Stimulated activated CD4-positive, alpha-beta T cell treated with anti-CD3 and anti-CD28 coated beads, TNF-alpha, amount 100 ng/mL, for 24 hours (primary cell): ENCODE data around the gene TTC32.
"Not testable (repeated sequence)": the region's sequence is repeated elsewhere in the genome, so short reads cannot be mapped to it uniquely, and the experiment has no call there.

Source experiments
- DNase-seq, 3 experiments: peaks; one replicate each; pipeline ENCODE4 v3.0.0-alpha.2; 2020; ENCODE audit warnings: low read depth in 3 of 3

The TTC32 gene

GRCh38 chr2:19901442-19902215 is at the start of gene TTC32:
Gene TTC32 (minus strand): TSS chr2:19901983. CDS start chr2:19901854, 129 bp downstream.
- DNase-seq: peak; percentile 82 to 88 (median 86)

DNA sequence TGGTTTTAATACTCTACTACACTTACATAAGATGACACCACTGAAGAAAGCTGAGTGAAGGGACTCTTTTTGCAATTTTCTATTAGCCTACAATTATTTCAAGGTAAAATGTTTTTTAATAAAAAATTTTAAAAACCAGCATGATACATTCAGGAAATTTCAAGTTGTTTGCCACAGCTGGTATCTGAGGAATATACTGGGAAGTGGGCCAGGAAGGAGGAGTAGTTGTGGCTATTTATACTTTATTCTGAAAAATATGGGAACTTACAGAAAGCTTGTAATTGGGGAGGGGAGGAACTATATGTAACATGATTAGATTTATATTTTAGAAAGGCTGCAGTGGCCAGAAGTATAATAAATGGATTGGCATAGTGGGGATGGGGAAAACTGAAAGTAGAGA is 47.3 kb upstream of the TTC32 start:
- DNase-seq: no peak

- no peak for DNase-seq
Observed at GRCh38 chr2:19947184-19947940, 45.6 kb upstream of the TTC32 start.

DNA sequence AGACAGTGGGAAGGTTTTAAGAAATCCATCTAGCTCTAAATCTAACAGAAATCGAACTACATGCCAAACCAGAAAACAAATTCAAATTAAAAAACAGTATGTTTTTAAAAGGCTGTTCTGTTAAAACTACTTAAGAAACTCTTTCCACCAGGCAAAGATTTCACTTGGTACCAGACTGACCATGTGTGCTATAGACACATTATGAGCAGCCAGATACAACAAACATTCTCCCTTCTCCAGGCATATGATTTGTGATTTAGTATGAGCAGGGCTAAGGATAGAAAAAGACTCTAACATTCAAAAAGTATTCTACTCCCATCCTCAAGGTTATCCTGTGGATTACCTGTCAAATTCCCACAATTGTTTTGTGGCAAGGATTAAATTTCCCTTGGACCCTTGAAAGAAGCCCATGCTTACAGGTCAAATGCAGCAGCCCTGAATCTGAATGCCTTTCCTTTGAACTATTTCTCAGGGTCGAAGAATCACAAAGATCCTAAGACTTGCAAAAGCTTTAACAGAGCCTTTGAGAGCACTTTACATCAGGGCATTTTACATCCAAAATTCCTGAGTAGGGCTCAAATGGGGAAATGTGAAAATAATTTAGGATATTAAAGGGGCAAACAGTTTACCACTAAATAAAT is 42.5 kb upstream of the TTC32 start:
- DNase-seq: no peak

DNA sequence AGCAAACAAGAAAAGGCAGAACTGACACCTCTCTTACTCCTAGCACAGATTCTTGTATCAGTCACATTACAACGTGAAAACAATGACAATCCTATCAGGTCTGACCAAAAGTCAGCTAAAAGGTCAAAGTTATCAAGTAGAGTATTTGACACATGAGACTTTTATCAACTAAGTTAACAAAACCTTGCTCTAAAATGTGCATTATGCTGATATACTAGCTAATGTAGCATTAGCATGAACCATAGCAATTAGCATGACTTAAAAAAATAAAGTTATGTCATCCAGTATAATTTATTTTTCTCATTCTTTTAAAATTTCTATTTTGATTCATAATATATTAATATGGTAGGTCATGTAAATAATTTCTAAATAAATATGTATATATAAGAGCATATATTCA is 41.4 kb upstream of the TTC32 start:
- no peak for DNase-seq

- DNase-seq: no peak
Observed at GRCh38 chr2:19942199-19942598, 40.4 kb upstream of the TTC32 start.

DNA sequence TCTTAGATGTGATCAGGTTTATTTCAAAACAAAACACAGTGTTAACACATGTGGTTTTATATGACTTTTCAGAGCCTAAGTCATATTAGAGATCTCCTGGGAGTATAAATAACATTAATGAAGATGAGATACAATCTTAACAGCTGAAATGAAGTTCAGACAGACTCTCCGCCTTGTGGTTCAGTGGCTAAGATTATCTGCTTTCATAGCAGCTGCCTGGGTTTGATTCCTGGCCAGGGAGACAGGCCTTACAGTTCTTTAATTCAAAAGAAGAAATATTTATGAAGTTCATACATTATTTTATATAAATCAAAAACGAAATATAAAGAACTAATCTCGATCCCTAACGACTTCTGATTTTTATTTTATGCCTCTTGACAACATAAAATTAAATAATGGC is 35.2 kb upstream of the TTC32 start:
- no peak for DNase-seq

GRCh38 chr2:19936203-19936602 is 34.4 kb upstream of the TTC32 start:
- no peak for DNase-seq

GRCh38 chr2:19933351-19933981 is 31.7 kb upstream of the TTC32 start:
- no peak for DNase-seq

DNA sequence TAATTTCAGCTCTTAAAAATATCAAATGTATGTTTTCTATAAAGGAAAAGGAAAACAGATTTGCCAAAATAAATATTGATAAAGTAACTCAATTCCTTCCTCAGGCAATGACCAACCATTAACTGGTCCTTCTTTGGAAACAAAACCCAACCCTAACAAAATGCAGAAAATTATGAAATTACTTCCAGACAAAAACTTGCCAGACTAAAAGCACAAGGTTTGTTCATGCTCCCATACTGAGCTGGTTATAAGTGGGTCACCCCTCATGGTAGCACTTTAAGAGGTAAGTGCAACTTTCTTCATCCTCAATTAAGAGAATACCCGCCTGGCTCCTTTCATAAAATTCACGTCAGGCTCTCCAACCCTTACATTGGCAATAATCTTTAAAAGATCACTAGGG is 31.1 kb upstream of the TTC32 start:
- DNase-seq: no peak

GRCh38 chr2:19929226-19929625 is 27.4 kb upstream of the TTC32 start:
- no peak for DNase-seq

- DNase-seq: not testable (repeated sequence)
Observed at GRCh38 chr2:19927816-19928215, 26.0 kb upstream of the TTC32 start.

DNA sequence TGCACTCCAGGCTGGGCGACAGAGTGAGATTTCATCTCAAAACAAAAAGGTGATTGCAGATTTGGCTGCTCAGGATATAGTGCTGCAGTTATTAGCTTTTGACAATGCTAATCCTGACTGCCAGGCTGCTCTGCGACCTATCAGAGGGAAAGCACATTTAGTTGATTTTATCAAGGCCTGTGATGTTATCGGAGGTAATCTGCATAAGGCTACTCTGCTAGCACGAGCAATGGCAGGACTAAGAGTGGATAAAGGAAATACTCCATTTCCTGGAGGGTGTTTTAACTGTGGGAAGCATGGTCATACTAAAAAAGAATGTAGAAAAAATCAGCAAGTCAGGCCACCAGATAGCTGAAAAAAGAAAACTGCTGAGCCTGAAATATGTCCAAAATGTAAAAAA is 22.7 kb upstream of the TTC32 start:
- DNase-seq: not testable (repeated sequence)

DNA sequence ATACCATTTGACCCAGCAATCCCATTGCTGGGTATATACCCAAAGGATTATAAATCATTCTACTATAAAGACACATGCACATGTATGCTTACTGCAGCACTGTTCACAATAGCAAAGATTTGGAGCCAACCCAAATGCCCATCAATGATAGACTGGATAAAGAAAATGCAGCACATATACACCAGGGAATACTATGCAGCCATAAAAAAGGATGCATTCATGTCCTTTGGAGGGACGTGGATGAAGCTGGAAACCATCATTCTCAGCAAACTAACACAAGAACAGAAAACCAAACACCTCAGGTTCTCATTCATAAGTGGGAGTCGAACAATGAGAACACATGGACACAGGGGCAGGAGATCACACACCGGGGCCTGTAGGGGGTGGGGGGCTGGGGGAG is 20.4 kb upstream of the TTC32 start:
- not testable (repeated sequence) for DNase-seq

GRCh38 chr2:19916385-19916950 is 14.7 kb upstream of the TTC32 start:
- no peak for DNase-seq

GRCh38 chr2:19914266-19914975 is 12.6 kb upstream of the TTC32 start:
- DNase-seq: no peak

DNA sequence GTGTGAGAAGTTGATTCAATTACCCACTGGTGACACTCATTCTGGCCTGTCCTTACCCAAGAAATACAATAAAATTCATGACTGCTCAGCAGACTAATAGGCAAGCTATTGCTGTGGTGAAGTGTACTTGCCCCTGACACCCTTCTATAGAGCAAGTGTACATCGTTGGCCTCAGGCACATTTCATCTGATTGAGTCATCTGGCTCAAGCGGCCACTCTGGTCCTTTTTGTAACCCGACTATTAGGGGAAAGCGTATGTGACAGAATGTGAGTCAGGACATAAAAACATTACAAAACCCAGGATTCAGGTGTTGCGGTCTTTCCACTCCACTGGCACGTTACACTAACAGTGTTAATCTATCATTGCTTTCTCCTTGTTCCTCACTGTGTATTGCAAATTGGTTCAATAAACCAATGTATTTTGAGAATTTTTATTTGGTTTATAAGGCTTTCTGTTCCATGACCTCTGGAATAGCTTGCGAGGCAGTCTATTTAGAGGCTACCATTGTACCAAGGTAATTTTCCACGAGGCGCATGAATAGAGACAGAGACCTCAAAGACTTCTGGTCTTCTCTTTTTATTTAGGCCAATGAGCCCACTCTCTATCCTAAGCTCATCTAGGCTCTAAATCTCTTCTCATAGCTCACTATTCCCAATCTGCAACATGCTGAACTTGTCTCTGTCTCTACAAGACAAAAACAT is 10.2 kb upstream of the TTC32 start:
- DNase-seq: no peak

DNA sequence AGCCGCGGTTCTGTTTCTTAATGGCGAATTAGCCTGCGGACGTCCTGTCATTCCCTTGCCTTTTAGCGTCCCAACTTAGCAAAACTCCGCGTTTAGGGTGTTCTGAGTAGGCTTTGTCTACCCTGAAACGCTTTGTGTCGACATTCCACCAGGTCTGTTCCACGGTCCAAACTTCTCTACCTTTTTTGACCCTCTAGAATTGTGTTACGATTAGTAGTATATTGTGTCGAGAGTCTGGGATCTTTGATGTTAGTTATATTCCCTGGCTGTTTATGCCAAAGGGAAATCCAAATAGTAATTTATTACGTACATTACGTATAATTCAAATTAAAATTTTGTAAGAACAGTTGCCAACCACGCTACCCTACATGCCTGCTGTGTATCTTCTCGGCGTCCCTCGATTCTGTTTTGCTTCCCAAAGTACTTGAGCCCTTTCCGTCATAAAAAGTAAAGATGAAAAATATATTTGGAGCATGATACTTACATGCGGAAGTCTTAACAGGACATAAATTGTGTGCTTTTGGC is 495 bp upstream of the TTC32 start:
- no peak for DNase-seq

DNA sequence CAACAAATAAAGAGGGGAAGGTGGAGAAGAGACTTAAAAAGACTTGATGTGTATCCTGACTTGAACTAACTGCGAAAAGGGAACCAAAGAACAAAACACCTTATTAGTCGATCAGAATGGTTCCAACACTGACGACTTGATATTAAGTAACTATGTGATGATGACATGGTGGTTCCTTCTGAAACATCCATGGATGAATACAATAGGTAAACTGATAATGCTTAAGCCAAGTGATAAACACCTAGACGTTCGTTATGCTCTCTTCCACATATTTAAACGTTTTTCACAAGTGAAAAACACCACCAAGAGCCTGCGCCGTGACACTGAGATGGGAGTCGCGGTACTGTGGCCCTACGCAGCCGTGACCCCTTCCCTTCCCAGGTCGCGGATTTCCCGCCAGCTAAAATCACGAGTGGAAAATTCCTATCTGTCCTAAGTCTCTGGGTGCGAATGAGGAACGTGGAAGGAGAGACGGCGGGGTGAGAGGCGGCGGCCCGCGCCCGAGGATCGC is 797 bp downstream of the TTC32 start:
- no peak for DNase-seq
